GM21825 (cell line): ENCODE results near the gene SLC36A3.
"Not testable (repeated sequence)": the region's sequence is repeated elsewhere in the genome, so short reads cannot be mapped to it uniquely, and the experiment has no call there.

Experiments used
- ATAC-seq: cut with Tn5 transposase; IDR thresholded peaks from one replicate; pipeline ENCODE4 v1.9.1; 2021; ENCODE audit warnings: mild to moderate bottlenecking, moderate library complexity; ENCODE audit not compliant: unreplicated experiment

The SLC36A3 gene

GRCh38 chr5:151264113-151264512, 39.5 kb downstream of the SLC36A3 start:
- peak; percentile 43 for ATAC-seq

- no peak for ATAC-seq
Measured at GRCh38 chr5:151262532-151262931, 41.0 kb downstream of the SLC36A3 start.

DNA sequence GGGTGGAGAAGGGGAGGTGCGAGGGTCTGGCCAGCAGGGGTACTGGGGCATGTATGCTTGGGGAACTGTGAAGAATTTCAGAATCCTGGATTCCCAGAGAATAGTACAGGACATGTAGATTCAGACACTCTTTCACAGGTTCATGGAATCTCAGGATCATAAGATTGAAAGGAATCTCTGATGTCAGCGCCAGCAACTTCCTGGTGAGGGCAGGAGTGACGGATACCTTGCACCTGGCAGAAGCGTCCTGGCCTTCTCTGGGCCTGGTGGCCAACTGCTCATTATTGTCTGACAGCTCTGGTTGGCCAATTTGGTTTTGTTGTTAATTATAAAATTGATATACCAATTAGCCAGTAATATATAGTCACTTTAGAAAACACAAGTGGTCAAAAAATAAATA, 43.6 kb downstream of the SLC36A3 start:
- ATAC-seq = no peak

GRCh38 chr5:151258816-151259215, 44.8 kb downstream of the SLC36A3 start:
- no peak for ATAC-seq

DNA sequence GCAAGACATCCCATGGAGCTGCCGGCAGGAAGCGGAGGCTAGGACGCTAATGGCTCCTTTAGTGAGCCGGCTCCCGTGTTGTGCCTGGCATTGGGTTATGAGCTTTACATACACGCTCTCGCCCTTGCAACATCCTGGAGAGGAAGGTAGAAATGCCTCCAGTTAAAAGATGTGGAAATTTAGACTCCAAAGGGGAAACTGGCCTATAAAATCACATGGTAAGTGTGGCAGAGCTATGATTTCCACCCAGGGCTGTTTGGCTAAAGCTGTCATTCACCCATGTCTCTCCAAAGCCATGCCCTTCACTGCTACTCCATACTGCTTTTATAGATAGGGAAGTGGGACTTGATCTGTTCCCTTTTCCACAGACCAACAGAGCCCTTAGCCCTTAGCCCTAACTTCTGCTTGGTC, 45.4 kb downstream of the SLC36A3 start:
- no peak for ATAC-seq

- peak; percentile 29 for ATAC-seq
Measured at GRCh38 chr5:151257731-151258181, 45.8 kb downstream of the SLC36A3 start.

- peak; percentile 31 for ATAC-seq
Measured at GRCh38 chr5:151255621-151256286, 47.8 kb downstream of the SLC36A3 start.

GRCh38 chr5:151254990-151255389, 48.6 kb downstream of the SLC36A3 start:
- ATAC-seq = not testable (repeated sequence)

- ATAC-seq = no peak
Measured at GRCh38 chr5:151254556-151254955, 49.0 kb downstream of the SLC36A3 start.

GRCh38 chr5:151253605-151253950, 50.0 kb downstream of the SLC36A3 start:
- no peak for ATAC-seq

- peak; percentile 87 for ATAC-seq
Measured at GRCh38 chr5:151252762-151253604, 50.6 kb downstream of the SLC36A3 start, which contains the start of gene GM2A. GM2A (plus strand) TSS chr5:151253185; CDS start chr5:151253217, 32 bp downstream.

DNA sequence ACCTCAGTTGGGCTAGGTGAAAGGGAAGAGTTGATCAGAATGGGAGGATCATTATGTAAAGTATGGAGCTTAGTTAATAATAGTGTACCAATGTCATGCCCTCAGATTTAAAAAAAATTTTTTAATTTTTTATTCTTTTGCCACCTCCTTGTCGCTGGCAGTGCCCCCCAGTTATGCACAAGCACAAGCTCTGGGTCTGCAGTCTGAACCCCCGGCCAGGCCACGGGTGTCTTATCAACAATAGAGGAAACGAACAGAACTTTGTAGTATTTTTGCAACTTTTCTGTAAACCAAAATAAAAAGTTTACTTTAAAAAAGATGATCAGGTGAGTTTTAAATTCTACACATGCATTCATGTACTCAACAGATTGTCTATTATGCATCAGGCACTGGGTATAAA, 51.9 kb downstream of the SLC36A3 start:
- no peak for ATAC-seq

GRCh38 chr5:151251001-151251551, 52.5 kb downstream of the SLC36A3 start:
- no peak for ATAC-seq

- no peak for ATAC-seq
Measured at GRCh38 chr5:151250346-151251000, 53.1 kb downstream of the SLC36A3 start.

DNA sequence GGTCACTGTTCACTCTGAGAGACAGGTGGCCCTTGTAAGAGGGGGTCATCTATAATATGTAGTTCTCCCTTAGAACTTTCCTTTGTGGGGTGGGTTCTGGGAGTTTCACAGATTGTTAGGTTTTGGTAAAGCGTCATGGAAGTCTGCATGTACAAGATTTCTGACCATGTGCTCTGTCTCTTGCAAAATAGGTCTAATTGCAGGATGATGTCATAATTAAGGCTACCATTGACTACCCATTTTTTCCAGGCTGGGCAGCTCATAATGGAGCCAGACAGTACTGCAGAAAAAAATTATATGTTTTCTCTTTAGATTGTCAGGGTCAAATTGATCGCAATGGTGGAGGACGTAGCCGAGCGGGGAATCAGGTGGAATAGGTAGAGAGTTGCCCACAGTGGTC, 54.3 kb downstream of the SLC36A3 start:
- ATAC-seq = no peak

DNA sequence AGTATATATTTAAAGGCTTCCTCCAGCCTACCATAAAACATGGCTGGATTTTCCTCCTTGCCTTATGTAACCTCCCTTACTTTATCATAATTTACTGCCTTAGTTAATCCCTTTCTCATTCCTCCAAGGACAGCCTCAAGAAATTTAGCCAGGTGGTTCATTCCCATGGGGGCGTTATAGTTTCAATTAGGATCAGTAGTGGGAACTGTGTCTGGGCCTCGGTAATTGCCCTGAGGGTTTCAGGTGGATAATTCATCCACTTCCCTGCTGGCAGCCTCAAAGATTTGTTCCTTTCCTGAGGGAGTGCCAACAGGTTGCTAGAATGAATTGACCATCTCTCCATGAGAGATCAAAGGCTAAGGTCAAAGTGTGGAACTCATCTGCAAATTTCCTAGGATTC, 54.9 kb downstream of the SLC36A3 start:
- no peak for ATAC-seq

- ATAC-seq = no peak
Measured at GRCh38 chr5:151245680-151246219, 57.8 kb downstream of the SLC36A3 start.

DNA sequence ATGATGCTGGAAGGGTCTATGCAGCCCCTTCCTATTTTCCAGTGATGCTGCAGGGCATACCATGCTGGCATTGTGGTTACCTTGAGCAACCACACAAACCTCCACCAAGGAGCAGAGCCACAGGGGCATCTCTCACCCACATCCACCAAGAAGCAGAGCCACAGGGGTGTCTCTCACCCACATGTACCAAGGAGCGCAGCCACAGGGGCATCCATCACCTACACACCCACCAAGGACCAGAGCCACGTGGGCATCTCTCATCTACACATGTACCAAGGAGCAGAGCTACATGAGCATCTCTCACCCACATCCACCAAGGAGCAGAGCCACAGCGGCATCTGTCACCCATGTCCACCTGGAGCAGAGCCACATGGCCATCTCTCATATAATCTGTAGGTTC, 59.4 kb downstream of the SLC36A3 start:
- no peak for ATAC-seq

GRCh38 chr5:151243564-151243963, 60.0 kb downstream of the SLC36A3 start:
- ATAC-seq = no peak

DNA sequence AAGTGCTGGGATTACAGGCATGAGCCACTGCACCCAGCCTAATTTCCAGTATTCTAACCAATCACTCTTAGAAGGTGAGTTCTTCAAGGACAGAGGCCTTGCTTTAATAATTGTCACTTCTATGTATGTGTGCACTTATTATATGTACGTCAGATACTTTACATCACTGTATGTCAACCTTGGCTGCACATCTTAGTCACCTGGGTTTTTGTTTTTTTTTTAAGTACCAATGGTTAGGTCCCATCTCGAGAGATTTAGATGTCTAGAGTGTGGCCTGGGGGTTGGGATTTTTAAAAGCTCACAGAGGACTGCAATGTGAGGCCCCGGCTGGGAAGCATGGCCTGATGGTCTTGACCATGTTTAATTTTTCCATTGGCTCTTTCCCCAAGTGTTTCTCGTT, 60.4 kb downstream of the SLC36A3 start:
- ATAC-seq = no peak
